Measurements from ENCODE around the gene EIF5B.

EIF5B gene

DNA sequence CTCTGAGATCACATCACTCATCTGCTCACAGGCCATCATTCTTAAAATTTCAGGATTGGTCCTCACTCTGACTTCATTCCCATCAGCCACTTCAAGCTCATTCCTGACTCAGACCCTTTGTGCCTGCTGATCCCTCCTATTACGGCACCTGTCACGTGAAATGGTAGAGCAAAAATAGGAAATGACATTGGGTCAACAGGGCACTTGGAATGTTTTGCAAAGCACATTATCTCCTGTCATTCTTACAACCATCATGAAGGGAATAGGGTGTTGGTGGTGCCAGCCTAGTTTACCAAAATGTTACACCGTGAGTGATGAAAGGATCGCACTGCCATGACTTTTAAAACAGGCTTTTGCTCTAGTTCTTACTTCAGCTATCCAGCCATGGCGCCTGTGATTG is 61.1 kb downstream of the EIF5B start:
- no peak for TF ChIP-seq CTCF (IDR thresholded peaks at IDR 0.05; ENCODE audit: control extremely low read depth, extremely low read depth, low read depth, missing control alignments)
- CTCF ChIA-PET, result interaction anchor here (1.2 to 2.4 kb wide), 2 partner anchors 10 to 30 kb away, joined by 3 to 10 read pairs; no protein-coding TSS in a partner anchor
- DNase-seq (ENCODE audit: extremely low spot score), result no peak
- POLR2A ChIA-PET, result no interaction called here

GRCh38 chr2:99399063-99399462 is 61.9 kb downstream of the EIF5B start:
- CTCF ChIA-PET, result interaction anchor here (1.2 to 2.4 kb wide), 6 partner anchors 8 to 50 kb away, joined by 3 to 10 read pairs (median 4); no protein-coding TSS in a partner anchor
- DNase-seq (ENCODE audit: extremely low spot score), result no peak
- TF ChIP-seq CTCF (IDR thresholded peaks at IDR 0.05; ENCODE audit: control extremely low read depth, extremely low read depth, low read depth, missing control alignments), result no peak
- POLR2A ChIA-PET, result no interaction called here

DNA sequence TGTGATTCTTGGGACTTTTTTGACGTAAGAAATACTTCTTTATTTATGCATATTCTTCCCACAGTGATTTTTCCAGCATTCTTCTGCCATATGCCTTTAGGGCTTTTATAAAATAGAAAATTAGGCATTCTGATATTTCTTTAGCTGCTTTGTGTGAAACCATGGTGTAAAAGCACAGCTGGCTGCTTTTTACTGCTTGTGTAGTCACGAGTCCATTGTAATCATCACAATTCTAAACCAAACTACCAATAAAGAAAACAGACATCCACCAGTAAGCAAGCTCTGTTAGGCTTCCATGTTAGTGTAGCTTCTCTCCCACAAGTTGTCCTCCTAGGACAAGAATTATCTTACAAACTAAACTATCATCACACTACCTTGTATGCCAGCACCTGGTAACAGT is 62.6 kb downstream of the EIF5B start:
- ChIA-PET POLR2A (no interaction called here), CTCF (interaction anchor here (1.2 to 2.4 kb wide), 6 partner anchors 8 to 49 kb away, joined by 3 to 10 read pairs (median 4); no protein-coding TSS in a partner anchor)
- TF ChIP-seq CTCF (IDR thresholded peaks at IDR 0.05; ENCODE audit: control extremely low read depth, extremely low read depth, low read depth, missing control alignments), result no peak
- DNase-seq (ENCODE audit: extremely low spot score), result no peak

DNA sequence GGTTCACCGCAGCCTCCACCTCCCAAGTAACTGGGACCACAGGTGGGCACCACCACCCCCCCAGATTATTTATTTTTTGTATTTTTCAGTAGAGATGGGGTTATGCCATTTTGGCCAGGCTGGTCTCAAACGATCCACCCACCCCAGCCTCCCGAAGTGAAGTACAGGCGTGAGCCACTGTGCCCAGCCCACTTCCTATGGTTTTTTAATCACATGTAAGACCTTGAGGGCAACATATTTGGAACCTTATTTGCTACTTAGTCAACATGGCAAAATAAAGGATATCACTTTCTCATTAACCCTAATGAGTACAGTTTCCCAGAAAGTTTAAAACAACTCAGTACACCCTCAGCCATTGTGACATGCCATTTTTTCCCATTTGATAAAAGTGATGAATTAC is 64.7 kb downstream of the EIF5B start:
- POLR2A ChIA-PET, result no interaction called here
- CTCF ChIA-PET, result no interaction called here
- no peak for TF ChIP-seq CTCF (IDR thresholded peaks at IDR 0.05; ENCODE audit: control extremely low read depth, extremely low read depth, low read depth, missing control alignments)
- no peak for DNase-seq (ENCODE audit: extremely low spot score)

GRCh38 chr2:99403084-99403483 is 65.9 kb downstream of the EIF5B start:
- no peak for DNase-seq (ENCODE audit: extremely low spot score)
- CTCF ChIA-PET, result interaction anchor here (0.8 to 1.1 kb wide), 4 partner anchors 12 to 49 kb away, joined by 3 to 4 read pairs (median 3); no protein-coding TSS in a partner anchor
- POLR2A ChIA-PET, result no interaction called here
- TF ChIP-seq CTCF (IDR thresholded peaks at IDR 0.05; ENCODE audit: control extremely low read depth, extremely low read depth, low read depth, missing control alignments), result no peak

- TF ChIP-seq CTCF (IDR thresholded peaks at IDR 0.05; ENCODE audit: control extremely low read depth, extremely low read depth, low read depth, missing control alignments), result no peak
- DNase-seq (ENCODE audit: extremely low spot score), result no peak
- CTCF ChIA-PET, result interaction anchor here (0.8 to 1.1 kb wide), 4 partner anchors 12 to 49 kb away, joined by 3 to 4 read pairs (median 3); no protein-coding TSS in a partner anchor
- POLR2A ChIA-PET, result no interaction called here
Observed at GRCh38 chr2:99403524-99403923, 66.3 kb downstream of the EIF5B start.

Measured in GM10248 (cell line).